Peyer's patch (tissue), 4 donors: ENCODE data around the gene MKNK2.

Source experiments
- POLR2A ChIP-seq, 2 donors: fragments of 450-650 bp; IDR thresholded peaks; one replicate each; pipeline ENCODE4 v1.5.1; 2017; ENCODE audit warnings: antibody characterized with exemption in 2 of 2, mild to moderate bottlenecking in 2 of 2, moderate library complexity in 2 of 2
- TF ChIP-seq, protein P1 (sequence below), 6 experiments: fragments of 450-650 bp in 4 of 6; fragments of 200-600 bp in 2 of 6; sonication (generic) in 1 of 6; IDR thresholded peaks; one replicate each; pipeline ENCODE4 v1.5.1; 2017 to 2019; ENCODE audit warnings: antibody characterized with exemption in 6 of 6, mild to moderate bottlenecking in 3 of 6, moderate library complexity in 1 of 6

- TF ChIP-seq, protein P1, sequence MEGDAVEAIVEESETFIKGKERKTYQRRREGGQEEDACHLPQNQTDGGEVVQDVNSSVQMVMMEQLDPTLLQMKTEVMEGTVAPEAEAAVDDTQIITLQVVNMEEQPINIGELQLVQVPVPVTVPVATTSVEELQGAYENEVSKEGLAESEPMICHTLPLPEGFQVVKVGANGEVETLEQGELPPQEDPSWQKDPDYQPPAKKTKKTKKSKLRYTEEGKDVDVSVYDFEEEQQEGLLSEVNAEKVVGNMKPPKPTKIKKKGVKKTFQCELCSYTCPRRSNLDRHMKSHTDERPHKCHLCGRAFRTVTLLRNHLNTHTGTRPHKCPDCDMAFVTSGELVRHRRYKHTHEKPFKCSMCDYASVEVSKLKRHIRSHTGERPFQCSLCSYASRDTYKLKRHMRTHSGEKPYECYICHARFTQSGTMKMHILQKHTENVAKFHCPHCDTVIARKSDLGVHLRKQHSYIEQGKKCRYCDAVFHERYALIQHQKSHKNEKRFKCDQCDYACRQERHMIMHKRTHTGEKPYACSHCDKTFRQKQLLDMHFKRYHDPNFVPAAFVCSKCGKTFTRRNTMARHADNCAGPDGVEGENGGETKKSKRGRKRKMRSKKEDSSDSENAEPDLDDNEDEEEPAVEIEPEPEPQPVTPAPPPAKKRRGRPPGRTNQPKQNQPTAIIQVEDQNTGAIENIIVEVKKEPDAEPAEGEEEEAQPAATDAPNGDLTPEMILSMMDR (IDR thresholded peaks at IDR 0.05): no peak
- no peak for TF ChIP-seq POLR2A (IDR thresholded peaks at IDR 0.05)
Measured at GRCh38 chr19:2079865-2080301, 28.8 kb upstream of the MKNK2 start.
